ENCODE data around the gene PALLD.

- no peak for TF ChIP-seq CTCF (IDR thresholded peaks at IDR 0.05)
- no peak for TF ChIP-seq POLR2A (IDR thresholded peaks at IDR 0.05)
- no peak for TF ChIP-seq EP300 (IDR thresholded peaks at IDR 0.05)
Observed at GRCh38 chr4:168667921-168668320, 171.1 kb downstream of the PALLD start.
